Skeletal muscle satellite cell (primary cell): ENCODE results near the gene PRKN.
"Not testable (repeated sequence)": the region's sequence is repeated elsewhere in the genome, so short reads cannot be mapped to it uniquely, and the experiment has no call there.

Experiments
- H3K27me3 ChIP-seq: 2 replicates; pipeline ENCODE4 v1.7.0; 2013; ENCODE audit warnings: low read length; ENCODE audit not compliant: control insufficient read depth, insufficient read depth
- H3K36me3 ChIP-seq: 2 replicates; pipeline ENCODE4 v1.7.0; 2013; ENCODE audit warnings: mild to moderate bottlenecking, control low read depth, low read length; ENCODE audit not compliant: insufficient read depth
- H3K4me1 ChIP-seq: 2 replicates; pipeline ENCODE4 v1.7.0; 2013; ENCODE audit warnings: low read length; ENCODE audit not compliant: control insufficient read depth, insufficient read depth
- H3K4me2 ChIP-seq: 2 replicates; pipeline ENCODE4 v1.7.0; 2013; ENCODE audit warnings: mild to moderate bottlenecking, low read length
- H3K4me3 ChIP-seq: 2 replicates; pipeline ENCODE4 v1.7.0; 2013; ENCODE audit warnings: low read length
- H3K9ac ChIP-seq: 2 replicates; pipeline ENCODE4 v1.7.0; 2013; ENCODE audit warnings: mild to moderate bottlenecking, low read depth, low read length, moderate library complexity
- H3K9me3 ChIP-seq: replicated peaks from 2 replicates; pipeline ENCODE4 v1.7.0; 2013; ENCODE audit warnings: mild to moderate bottlenecking, control low read depth, low read length

Gene PRKN

GRCh38 chr6:162395181-162395580 is 332.4 kb downstream of the PRKN start:
- no peaks in the 10 kb centered on the region for H3K9me3 ChIP-seq
- no peaks in the 10 kb centered on the region for H3K36me3 ChIP-seq
- no peaks in the 10 kb centered on the region for H3K27me3 ChIP-seq
- H3K9ac ChIP-seq: no peak overlapping the region
- no peak overlapping the region for H3K4me3 ChIP-seq
- H3K4me1 ChIP-seq: no peaks in the 10 kb centered on the region
- H3K4me2 ChIP-seq: no peak overlapping the region

GRCh38 chr6:162390961-162391811 is 336.4 kb downstream of the PRKN start:
- H3K9me3 ChIP-seq, H3K27me3 ChIP-seq, H3K36me3 ChIP-seq, H3K4me1 ChIP-seq: not testable (repeated sequence)
- Histone ChIP-seq H3K9ac (peak overlapping the region; percentile 55), H3K4me3 (peak overlapping the region; percentile 58), H3K4me2 (peak overlapping the region; percentile 79)

- Histone ChIP-seq H3K9me3 (no peaks in the 10 kb centered on the region), H3K4me1 (peaks cover 5% of the 10 kb centered on the region), H3K4me2 (no peak overlapping the region), H3K4me3 (no peak overlapping the region), H3K36me3 (no peaks in the 10 kb centered on the region), H3K9ac (no peak overlapping the region), H3K27me3 (no peaks in the 10 kb centered on the region)
Observed at GRCh38 chr6:162389343-162390085, 338.1 kb downstream of the PRKN start.

DNA sequence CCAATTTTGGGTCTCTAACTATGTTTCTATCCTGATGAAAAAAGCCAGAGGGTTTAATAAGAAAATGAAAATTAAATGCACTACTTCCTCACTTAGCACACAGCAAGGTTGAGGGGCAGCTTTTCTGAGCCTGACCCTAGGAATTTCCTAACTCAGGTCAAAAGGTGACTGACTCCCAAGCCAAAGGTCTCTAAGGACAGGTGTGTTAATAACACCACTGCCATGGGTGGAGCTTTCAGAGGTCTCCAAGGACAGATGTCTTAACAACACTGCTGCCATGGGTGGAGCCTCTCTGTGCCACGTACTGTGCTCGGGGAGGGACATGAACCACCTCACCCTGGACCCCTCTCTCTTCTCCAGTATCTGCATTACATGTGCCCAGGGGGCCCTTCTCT is 339.2 kb downstream of the PRKN start:
- Histone ChIP-seq H3K4me1 (peaks cover 5% of the 10 kb centered on the region), H3K4me3 (no peak overlapping the region), H3K27me3 (no peaks in the 10 kb centered on the region), H3K9me3 (no peaks in the 10 kb centered on the region), H3K9ac (no peak overlapping the region), H3K4me2 (no peak overlapping the region), H3K36me3 (no peaks in the 10 kb centered on the region)

- no peak overlapping the region for H3K4me3 ChIP-seq
- peaks cover 5% of the 10 kb centered on the region for H3K4me1 ChIP-seq
- H3K9me3 ChIP-seq: no peaks in the 10 kb centered on the region
- H3K36me3 ChIP-seq: no peaks in the 10 kb centered on the region
- no peaks in the 10 kb centered on the region for H3K27me3 ChIP-seq
- H3K4me2 ChIP-seq: no peak overlapping the region
- no peak overlapping the region for H3K9ac ChIP-seq
Observed at GRCh38 chr6:162387718-162388382, 339.7 kb downstream of the PRKN start.

DNA sequence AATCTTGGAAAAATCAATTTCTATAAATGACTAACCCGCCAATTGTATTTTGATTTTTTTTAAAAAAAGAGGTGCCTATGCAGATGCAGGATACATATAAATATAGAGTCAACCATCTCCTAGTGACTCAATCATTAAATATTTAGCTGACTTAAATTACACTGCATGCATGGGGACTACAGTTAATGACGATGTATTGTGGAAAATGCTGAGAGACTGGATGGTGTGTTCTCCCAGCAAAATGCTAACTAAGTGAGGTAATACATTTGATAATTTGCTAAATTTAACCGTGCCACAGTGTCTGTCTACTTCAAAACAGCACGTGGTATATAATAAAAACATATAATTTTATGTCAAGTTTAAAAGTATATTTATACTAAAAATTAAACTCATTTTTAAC is 341.6 kb downstream of the PRKN start:
- Histone ChIP-seq H3K9me3 (no peaks in the 10 kb centered on the region), H3K27me3 (no peaks in the 10 kb centered on the region), H3K9ac (no peak overlapping the region), H3K4me1 (peaks cover 5% of the 10 kb centered on the region), H3K36me3 (no peaks in the 10 kb centered on the region), H3K4me2 (no peak overlapping the region), H3K4me3 (no peak overlapping the region)

- Histone ChIP-seq H3K9me3 (no peaks in the 10 kb centered on the region), H3K36me3 (no peaks in the 10 kb centered on the region), H3K27me3 (no peaks in the 10 kb centered on the region), H3K9ac (no peak overlapping the region), H3K4me1 (peaks cover 4% of the 10 kb centered on the region), H3K4me3 (no peak overlapping the region), H3K4me2 (peak overlapping the region; percentile 59)
Observed at GRCh38 chr6:162379757-162380409, 347.7 kb downstream of the PRKN start.

DNA sequence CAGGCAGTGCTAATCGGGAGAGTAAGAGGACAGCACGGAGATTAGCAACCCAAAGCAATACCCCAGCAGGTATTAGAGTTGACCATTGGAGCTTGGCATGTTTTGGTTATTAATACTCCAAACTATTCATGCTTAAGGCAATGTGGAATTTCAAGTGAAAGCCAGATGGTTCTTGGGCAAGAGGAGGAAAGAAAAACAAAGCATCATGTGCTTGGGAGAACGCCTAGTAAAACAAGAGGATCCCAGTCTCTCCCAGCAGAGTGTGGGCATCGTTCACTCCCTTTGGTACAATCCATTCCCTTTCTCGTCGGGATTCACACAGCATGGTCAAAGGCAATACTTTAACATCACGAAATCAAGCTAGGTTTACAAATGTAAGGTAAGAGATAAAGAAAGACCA is 349.8 kb downstream of the PRKN start:
- no peak overlapping the region for H3K9ac ChIP-seq
- no peak overlapping the region for H3K4me3 ChIP-seq
- H3K27me3 ChIP-seq: no peaks in the 10 kb centered on the region
- H3K9me3 ChIP-seq: no peaks in the 10 kb centered on the region
- H3K4me1 ChIP-seq: peaks cover 4% of the 10 kb centered on the region
- no peak overlapping the region for H3K4me2 ChIP-seq
- H3K36me3 ChIP-seq: no peaks in the 10 kb centered on the region

- Histone ChIP-seq H3K9ac (no peak overlapping the region), H3K9me3 (no peaks in the 10 kb centered on the region), H3K4me1 (no peaks in the 10 kb centered on the region), H3K27me3 (no peaks in the 10 kb centered on the region), H3K36me3 (no peaks in the 10 kb centered on the region), H3K4me2 (no peak overlapping the region), H3K4me3 (no peak overlapping the region)
Observed at GRCh38 chr6:162373868-162374267, 353.7 kb downstream of the PRKN start.

- no peak overlapping the region for H3K9ac ChIP-seq
- H3K27me3 ChIP-seq: no peaks in the 10 kb centered on the region
- H3K4me2 ChIP-seq: no peak overlapping the region
- H3K4me3 ChIP-seq: no peak overlapping the region
- H3K9me3 ChIP-seq: no peaks in the 10 kb centered on the region
- no peaks in the 10 kb centered on the region for H3K36me3 ChIP-seq
- H3K4me1 ChIP-seq: no peaks in the 10 kb centered on the region
Observed at GRCh38 chr6:162373192-162373591, 354.4 kb downstream of the PRKN start.

DNA sequence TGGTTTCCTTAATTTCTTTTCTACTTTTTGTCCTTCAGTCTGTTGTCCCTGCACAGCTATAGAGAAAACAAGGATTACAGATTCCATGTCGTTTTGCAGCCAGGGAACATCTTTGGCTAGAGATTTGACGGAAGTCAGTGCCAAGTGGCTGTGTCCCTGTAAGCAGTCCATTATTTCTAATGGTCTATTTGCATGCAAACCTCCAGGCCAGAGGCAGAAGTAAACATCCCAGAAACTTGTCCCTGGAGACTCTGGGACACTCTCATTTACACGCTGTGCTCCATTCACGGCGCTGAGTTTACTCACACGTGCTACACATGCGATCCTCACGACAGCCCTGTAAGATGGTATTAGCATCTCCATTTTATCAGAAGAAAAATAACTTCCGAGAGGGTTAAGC is 355.5 kb downstream of the PRKN start:
- Histone ChIP-seq H3K4me3 (no peak overlapping the region), H3K9me3 (no peaks in the 10 kb centered on the region), H3K9ac (no peak overlapping the region), H3K27me3 (no peaks in the 10 kb centered on the region), H3K36me3 (no peaks in the 10 kb centered on the region), H3K4me1 (no peaks in the 10 kb centered on the region), H3K4me2 (no peak overlapping the region)
